SK-N-SH (cell line): Measurements from ENCODE around the gene METTL24.

ENCODE experiments used
- ELF1 ChIP-seq: IDR thresholded peaks from 2 replicates; pipeline ENCODE4 v1.4.0; 2012
- EZH2phosphoT487 ChIP-seq: fragments of 200-600 bp; sonication (generic); IDR thresholded peaks from 2 replicates; pipeline ENCODE4 v1.6.1; 2017; ENCODE audit warnings: low read depth, mixed run types, mild to moderate bottlenecking, antibody characterized with exemption, moderate library complexity, borderline replicate concordance
- GABPA ChIP-seq: IDR thresholded peaks from 2 replicates; pipeline ENCODE4 v1.4.0; 2012; ENCODE audit warnings: low read depth, mild to moderate bottlenecking
- JUND ChIP-seq: IDR thresholded peaks from 2 replicates; pipeline ENCODE4 v1.4.0; 2012
- POLR2AphosphoS5 ChIP-seq: IDR thresholded peaks from 2 replicates; pipeline ENCODE4 v1.6.1; 2012; ENCODE audit warnings: low read depth, low read length
- RAD21 ChIP-seq: IDR thresholded peaks from 2 replicates; pipeline ENCODE4 v1.6.1; 2012; ENCODE audit warnings: mild to moderate bottlenecking, low read length
- TAF1 ChIP-seq: IDR thresholded peaks from 2 replicates; pipeline ENCODE4 v1.6.1; 2012; ENCODE audit warnings: low read depth, mild to moderate bottlenecking, low read length, moderate library complexity, borderline replicate concordance
- TCF12 ChIP-seq: IDR thresholded peaks from 2 replicates; pipeline ENCODE4 v1.4.0; 2012
- TEAD4 ChIP-seq: IDR thresholded peaks from 2 replicates; pipeline ENCODE4 v1.4.0; 2012; ENCODE audit warnings: mild to moderate bottlenecking, borderline replicate concordance; ENCODE audit not compliant: insufficient read depth
- YY1 ChIP-seq: IDR thresholded peaks from 2 replicates; pipeline ENCODE4 v1.4.0; 2012; ENCODE audit warnings: low read depth, mild to moderate bottlenecking
- TF ChIP-seq, protein P1 (sequence below): fragments of 200-600 bp; sonication (generic); IDR thresholded peaks from 2 replicates; pipeline ENCODE4 v1.6.1; 2017; ENCODE audit warnings: antibody characterized with exemption, mild to moderate bottlenecking, moderate library complexity
- TF ChIP-seq, protein P2 (sequence below): IDR thresholded peaks from 2 replicates; pipeline ENCODE4; 2012

DNA sequence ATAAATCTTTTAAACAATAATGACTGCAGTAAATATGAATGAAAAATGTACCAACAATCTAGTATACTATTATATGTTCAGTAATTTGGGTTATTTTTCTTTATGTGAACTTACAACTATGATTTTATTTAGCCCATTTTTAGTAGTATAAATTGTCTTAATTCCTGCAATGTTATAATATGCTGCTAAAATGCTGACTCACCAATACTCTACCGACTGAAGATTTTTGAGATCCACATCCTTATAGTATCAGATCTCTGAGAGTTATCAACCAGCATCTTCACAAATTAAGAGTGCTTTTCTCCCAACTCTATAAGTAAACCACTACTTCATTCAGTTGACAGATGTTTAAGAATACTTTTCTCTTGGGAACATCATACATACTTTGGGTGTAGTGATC, 161.3 kb downstream of the METTL24 start:
- TF ChIP-seq, protein P1, sequence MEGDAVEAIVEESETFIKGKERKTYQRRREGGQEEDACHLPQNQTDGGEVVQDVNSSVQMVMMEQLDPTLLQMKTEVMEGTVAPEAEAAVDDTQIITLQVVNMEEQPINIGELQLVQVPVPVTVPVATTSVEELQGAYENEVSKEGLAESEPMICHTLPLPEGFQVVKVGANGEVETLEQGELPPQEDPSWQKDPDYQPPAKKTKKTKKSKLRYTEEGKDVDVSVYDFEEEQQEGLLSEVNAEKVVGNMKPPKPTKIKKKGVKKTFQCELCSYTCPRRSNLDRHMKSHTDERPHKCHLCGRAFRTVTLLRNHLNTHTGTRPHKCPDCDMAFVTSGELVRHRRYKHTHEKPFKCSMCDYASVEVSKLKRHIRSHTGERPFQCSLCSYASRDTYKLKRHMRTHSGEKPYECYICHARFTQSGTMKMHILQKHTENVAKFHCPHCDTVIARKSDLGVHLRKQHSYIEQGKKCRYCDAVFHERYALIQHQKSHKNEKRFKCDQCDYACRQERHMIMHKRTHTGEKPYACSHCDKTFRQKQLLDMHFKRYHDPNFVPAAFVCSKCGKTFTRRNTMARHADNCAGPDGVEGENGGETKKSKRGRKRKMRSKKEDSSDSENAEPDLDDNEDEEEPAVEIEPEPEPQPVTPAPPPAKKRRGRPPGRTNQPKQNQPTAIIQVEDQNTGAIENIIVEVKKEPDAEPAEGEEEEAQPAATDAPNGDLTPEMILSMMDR, result no peak
- TF ChIP-seq EZH2phosphoT487 (no peak), TAF1 (no peak), GABPA (no peak), ELF1 (no peak), RAD21 (no peak), YY1 (no peak), JUND (no peak), POLR2AphosphoS5 (no peak), TCF12 (no peak), TEAD4 (no peak)
- TF ChIP-seq, protein P2, sequence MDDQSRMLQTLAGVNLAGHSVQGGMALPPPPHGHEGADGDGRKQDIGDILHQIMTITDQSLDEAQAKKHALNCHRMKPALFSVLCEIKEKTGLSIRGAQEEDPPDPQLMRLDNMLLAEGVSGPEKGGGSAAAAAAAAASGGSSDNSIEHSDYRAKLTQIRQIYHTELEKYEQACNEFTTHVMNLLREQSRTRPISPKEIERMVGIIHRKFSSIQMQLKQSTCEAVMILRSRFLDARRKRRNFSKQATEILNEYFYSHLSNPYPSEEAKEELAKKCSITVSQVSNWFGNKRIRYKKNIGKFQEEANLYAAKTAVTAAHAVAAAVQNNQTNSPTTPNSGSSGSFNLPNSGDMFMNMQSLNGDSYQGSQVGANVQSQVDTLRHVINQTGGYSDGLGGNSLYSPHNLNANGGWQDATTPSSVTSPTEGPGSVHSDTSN, result no peak
